Amygdala (tissue), 56 donors: ENCODE measurements around the gene ZMYND12.
A peak's percentile ranks its signal among the peaks of the same experiment; 100 is the strongest.

Source experiments
- DNase-seq, 56 donors: peaks; one replicate each; lab custom pipeline; 2025; lab: John Stamatoyannopoulos, UW

The ZMYND12 gene

DNA sequence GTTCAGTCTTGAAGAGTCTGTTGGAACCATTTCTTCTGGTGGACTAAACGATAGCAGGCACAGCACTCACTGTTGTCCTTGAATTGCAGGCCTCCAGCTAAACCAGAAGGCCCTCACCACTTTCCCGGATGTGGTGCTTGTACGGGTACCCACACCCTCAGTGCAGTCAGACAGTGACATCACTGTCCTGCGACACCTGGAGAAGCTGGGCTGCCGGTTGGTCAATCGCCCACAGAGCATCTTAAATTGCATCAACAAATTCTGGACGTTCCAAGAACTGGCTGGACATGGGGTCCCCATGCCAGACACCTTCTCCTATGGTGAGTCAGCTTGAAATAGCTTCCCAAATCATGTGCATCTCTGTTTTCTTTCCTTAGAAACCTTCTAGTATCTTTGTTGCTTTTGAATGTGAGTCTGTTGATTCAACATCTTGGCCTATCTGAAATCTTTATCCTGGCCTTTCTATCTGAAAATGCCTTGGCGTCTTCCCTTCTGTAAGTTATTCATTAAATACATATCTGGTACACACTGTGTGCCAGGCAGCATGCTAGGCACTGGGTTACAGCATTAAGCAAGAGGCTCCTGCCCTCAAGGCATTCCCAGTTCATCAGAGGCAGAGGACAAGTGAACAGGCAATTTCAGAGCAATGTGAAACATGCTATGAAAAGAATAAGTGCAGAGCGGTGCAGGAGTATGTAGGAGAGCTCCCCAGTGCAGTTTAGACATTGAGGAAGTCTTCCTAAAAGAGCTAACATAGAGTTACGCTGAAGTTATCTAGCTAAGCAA is 56.3 kb downstream of the ZMYND12 start:
- no peak for DNase-seq

DNA sequence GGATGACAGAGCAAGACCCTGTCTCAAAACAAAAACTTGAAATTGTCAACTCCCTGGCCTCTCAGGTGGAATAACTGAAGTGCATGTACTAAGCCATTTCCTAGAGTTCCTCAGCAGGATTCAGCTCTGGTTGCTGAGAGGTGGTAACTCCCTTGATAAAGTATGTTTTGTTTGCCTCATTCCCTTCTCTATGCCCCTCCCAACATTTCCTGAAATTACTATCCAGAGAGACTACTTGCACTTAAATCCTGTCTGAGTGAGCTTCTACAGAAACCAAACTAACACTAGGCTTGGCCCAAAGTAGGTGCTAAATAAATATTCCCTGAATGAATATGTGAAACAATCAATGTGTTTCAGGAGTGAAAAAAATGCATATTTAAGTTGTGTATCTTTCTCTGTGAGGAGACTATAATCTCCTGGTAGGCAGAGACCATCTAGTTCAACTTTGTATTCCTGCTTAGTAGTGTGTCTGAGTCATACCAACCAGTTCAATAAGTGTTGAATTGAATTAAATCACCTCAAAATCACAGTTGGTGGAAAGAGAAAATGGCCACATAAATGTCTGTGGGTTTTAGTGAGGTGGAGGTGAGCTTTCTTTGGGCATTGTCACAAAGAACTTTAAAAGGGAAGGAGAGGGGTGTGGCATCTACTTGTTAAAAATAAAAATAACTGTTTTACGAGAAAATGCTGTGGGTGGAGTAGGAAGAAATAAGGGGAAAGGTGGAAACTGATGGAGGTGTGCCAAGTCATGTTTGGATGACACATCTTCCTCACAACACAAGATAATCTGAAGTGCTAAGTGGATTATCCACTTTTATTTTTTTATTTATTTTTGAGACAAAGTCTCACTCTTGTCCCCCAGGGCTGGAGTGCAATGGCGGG is 62.6 kb downstream of the ZMYND12 start:
- DNase-seq, result no peak

DNA sequence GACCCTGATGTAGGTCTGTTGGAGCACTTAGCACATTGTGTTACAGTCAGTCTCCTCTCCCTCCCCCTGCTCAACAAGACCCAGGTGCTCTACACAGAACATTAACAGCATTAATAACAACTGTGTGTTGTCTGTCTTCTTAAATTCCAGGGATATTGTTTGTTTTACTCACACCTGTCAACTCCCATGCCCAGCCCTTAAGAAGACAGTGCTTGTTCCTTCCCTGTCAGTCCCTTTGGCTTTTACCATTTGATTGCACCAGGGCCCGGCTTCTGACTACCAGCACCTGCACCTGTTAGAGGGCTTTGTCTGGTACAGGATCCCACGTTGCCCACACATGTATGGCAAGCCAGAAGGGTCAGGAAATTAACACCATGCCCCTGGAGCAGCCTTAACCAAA is 63.6 kb downstream of the ZMYND12 start:
- no peak for DNase-seq

DNA sequence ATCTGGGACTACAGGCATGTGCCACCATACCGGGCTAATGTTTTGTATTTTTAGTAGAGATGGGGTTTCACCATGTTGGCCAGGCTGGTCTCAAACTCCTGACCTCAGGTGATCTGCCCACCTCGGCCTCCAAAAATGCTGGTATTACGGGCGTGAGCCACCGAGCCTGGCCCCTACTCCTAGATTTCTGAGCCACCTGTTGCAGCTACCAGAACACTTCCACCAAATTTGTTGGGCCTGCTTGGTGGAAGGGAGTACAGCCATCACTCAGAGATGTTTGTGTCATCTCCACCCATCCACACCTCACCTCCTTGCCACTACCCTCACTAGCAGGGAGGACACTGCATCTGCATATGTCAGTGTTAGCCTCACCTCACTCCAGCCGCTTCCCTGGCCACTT is 69.8 kb downstream of the ZMYND12 start:
- no peak for DNase-seq

DNA sequence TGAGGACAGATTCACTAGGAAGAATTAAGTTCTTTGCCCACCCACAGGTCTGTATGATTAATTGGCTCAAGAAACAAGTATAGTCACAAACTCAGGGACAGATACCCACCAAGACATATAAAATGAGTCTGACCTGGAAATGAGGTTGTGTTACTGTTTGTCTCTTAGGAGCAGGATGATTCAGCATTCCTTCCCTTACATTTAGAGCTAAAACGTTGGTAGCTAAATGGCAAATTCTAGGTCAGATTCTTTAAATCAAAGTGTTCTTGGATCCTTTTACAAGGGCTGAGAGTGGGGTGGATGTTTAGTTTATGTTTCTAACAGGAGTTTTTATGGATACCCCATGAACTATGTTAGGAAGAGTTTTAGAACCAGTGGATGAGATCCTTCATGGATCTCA is 70.5 kb downstream of the ZMYND12 start:
- no peak for DNase-seq

DNA sequence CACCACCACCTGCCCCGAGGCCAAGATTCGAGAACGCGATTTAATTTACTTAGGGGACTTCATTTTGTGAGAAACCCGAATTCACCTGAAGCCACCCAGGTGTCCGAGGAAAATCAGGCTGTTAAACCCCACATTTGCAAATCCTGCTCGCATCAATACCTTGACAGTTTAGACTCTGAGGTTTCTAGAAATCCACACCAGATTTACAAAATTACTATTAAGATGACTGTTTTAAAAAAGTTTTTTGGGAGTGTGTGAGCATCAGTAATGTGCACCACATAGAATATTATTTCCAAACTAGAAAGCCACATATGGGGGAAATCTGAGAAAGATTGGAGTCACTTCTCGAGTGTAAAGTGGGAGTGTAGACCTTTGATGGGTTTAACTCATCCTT is 74.5 kb downstream of the ZMYND12 start:
- DNase-seq, result no peak

DNA sequence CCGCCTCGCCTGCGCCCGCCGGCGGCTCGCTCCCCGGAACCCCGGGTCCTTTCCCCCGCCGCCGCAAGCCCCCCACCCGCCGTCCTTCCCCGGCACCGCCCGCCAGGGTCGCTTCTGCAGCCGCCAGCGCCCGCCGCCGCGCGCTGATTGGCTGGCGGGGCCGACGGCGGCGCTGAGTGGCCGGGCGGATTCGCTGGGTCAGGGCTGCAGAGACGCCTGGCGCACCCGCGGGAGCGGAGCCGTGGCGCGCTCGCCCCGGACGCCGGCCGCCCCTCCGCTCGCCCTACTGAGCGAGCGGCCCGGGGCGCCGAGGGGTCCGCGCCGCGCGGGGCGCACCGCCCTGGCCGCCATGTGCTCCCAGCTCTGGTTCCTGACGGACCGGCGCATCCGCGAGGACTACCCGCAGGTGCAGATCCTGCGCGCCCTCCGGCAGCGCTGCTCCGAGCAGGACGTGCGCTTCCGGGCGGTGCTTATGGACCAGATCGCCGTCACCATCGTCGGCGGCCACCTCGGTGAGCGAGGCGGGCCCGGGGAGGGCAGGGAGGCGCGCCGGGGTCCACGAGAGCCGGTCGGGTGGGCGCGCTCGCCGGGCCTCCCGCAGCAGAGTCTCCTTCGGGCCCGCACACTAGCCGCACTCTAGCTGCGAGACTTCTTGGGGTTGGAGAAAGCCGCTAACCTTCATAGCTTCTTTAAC is 75.1 kb downstream of the ZMYND12 start, which contains the start of gene RIMKLA:
Gene RIMKLA, plus strand, starts transcription at position 207 of the 694 bp plus-strand sequence. Its CDS starts 143 bp downstream, at position 350.
- DNase-seq, result peak in 50 of 56 donors; percentile 6 to 73 (median 38)
